RWPE1 (cell line): ENCODE data around the gene GPSM1.

Experiments used
- CTCF ChIA-PET: fragments of 350-600 bp; sonication (Branson Sonifier 250); formaldehyde crosslinking; extraction: SDS; loops from one replicate; lab custom pipeline; 2021; lab: Yijun Ruan, JAX
- POLR2A ChIA-PET: fragments of 400-600 bp; formaldehyde crosslinking; extraction: SDS; loops from one replicate; lab custom pipeline; 2020; ENCODE audit warnings: antibody characterized with exemption; ENCODE audit not compliant: low non-redundant PET; lab: Yijun Ruan, JAX
- DNase-seq: peaks from one replicate; pipeline ENCODE4 v3.0.0; 2012; ENCODE audit warnings: low spot score
- H3K27ac ChIP-seq: fragments of 450-650 bp; 2 replicates; pipeline ENCODE4 v1.5.1; 2017
- TF ChIP-seq, protein P1 (sequence below): fragments of 450-650 bp; conservative IDR thresholded peaks from 2 replicates; pipeline ENCODE4 v1.5.1; 2017; ENCODE audit warnings: low read depth, mild to moderate bottlenecking

The GPSM1 gene

GRCh38 chr9:136342181-136343120, 15.1 kb downstream of the GPSM1 start:
- H3K27ac ChIP-seq = peak overlapping the region; percentile 84
- DNase-seq = peak; percentile 95
- POLR2A ChIA-PET = no interaction called here

DNA sequence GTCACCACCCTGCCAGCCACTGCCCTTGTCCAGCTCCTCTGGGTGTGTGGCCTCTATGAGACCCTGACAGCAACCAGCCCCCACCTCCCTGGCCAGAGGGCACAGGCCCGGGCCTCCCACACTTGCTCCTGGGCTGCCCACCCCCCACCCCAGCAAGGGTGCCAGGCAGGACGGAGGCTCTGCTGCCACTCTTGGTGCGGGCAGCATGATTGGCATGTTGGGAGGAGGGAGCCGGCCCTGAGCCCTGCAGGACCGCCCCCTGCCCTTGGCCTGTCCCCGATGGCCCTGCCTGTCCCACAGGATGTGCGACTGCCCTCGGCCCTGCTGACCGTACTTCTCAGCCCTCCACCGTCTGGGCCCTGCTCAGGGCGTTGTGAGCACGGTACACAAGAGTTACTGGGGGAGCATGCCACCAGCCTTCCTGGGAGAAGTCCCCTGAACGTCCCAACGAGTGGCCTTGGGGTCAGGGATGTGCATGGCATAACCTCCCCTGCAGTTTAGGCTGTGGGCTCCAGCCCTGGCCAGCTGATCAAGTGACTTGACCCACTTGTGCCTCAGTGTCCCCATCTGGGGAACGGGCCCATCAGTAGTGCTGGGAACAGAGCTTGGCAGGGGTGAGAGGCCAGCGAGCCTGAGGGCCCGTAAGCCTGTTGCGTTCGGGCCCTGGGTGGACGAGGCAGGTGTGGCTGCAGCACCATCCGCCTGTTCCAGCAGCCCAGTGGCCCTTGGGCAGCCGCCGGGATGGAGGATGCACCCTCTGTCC, 16.0 kb downstream of the GPSM1 start:
- ChIA-PET CTCF (interaction anchor here (0.6 kb wide), 1 partner anchor 32 kb away, joined by 3 read pairs; no protein-coding TSS in a partner anchor), POLR2A (no interaction called here)
- DNase-seq = no peak
- peak overlapping the region; percentile 84 for H3K27ac ChIP-seq
- TF ChIP-seq, protein P1, sequence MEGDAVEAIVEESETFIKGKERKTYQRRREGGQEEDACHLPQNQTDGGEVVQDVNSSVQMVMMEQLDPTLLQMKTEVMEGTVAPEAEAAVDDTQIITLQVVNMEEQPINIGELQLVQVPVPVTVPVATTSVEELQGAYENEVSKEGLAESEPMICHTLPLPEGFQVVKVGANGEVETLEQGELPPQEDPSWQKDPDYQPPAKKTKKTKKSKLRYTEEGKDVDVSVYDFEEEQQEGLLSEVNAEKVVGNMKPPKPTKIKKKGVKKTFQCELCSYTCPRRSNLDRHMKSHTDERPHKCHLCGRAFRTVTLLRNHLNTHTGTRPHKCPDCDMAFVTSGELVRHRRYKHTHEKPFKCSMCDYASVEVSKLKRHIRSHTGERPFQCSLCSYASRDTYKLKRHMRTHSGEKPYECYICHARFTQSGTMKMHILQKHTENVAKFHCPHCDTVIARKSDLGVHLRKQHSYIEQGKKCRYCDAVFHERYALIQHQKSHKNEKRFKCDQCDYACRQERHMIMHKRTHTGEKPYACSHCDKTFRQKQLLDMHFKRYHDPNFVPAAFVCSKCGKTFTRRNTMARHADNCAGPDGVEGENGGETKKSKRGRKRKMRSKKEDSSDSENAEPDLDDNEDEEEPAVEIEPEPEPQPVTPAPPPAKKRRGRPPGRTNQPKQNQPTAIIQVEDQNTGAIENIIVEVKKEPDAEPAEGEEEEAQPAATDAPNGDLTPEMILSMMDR = no peak

More at GRCh38 chr9:136342181-136343120, 15.1 kb downstream of the GPSM1 start:
- TF ChIP-seq, protein P1 = no peak
- CTCF ChIA-PET = interaction anchor here (0.6 kb wide), 1 partner anchor 31 kb away, joined by 3 read pairs; no protein-coding TSS in a partner anchor

DNA sequence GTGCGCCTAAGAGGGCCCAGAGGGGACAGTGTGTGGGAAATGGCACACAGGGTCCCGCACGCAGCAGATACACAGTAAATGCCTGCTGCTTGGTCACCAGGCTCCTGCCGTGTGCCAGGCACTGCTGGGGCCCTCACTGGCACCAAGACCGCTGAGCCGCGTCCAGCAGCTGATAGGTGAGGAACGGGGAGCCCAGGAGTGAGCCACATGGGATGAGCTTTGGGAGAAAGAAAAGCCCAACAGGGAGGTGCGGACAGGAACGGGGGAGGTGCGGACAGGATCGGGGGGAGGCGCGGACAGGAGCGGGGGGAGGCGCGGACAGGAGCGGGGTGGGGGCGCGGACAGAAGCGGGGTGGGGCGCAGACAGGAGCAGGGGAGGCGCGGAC, 16.5 kb downstream of the GPSM1 start:
- ChIA-PET POLR2A (no interaction called here), CTCF (interaction anchor here (0.6 kb wide), 1 partner anchor 21 kb away, joined by 3 read pairs; no protein-coding TSS in a partner anchor)
- TF ChIP-seq, protein P1 = no peak
- peak overlapping the region; percentile 84 for H3K27ac ChIP-seq
- no peak for DNase-seq

- ChIA-PET POLR2A (interaction anchor here (0.8 to 2.2 kb wide), 2 partner anchors 18 to 69 kb away, joined by 4 to 12 read pairs; no protein-coding TSS in a partner anchor), CTCF (interaction anchor here (0.6 to 3.0 kb wide), 6 partner anchors 16 to 56 kb away, joined by 3 to 23 read pairs (median 4); partner anchors contain the start of gene DNLZ)
- H3K27ac ChIP-seq = peak overlapping the region; percentile 84
- TF ChIP-seq, protein P1 = no peak
- no peak for DNase-seq
Measured at GRCh38 chr9:136344544-136345280, 17.4 kb downstream of the GPSM1 start.

DNA sequence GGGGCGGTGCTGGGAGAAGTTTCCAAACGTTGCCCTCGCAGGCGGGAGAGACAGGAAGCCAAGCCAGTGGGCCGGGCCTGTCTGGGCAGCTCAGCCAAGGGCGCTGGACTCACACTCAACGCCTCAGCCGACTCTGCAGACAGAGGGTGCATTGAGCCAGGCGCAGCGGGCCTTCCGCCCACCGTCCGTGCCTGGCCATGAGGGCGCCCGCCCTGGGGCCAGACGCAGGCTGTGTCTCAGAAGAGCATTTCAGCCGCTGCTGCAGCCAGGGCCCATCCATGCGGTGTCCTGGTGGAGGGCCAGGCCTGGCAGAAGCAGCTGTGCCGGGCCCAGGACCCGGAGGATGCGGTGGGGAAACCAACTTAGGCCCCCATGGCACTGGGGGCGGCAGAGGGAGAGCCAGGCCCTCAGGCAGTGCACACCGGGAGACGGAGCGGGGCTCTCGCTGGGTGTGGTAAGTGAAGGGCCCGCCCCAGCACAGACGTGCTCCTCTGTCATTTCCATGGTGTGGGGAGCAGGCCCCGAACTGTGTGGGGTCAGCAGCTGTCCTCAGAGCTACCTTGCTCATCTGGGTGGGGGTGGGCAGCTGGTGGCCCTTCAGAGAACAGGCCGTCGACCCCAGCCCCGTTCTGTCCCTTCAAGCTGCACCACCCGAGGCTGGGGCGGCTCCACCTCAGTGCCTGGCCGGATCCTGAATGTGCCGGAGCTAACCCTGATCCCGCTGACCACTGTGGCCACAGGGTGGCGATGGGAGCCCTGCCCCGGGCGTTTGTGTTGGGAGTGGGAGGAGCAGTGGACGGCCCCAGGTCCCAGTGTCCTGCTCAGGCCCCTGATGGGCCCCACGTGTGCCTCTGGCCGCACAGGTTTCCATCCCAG, 18.2 kb downstream of the GPSM1 start:
- TF ChIP-seq, protein P1 = no peak; the same call in 1 of the 2 replicates
- ChIA-PET CTCF (interaction anchor here (0.5 to 3.0 kb wide), 18 partner anchors 9 to 842 kb away, joined by 3 to 23 read pairs (median 3); partner anchors contain the start of gene DNLZ), POLR2A (interaction anchor here (0.5 to 2.2 kb wide), 4 partner anchors 10 to 68 kb away, joined by 3 to 12 read pairs (median 4); no protein-coding TSS in a partner anchor)
- H3K27ac ChIP-seq = peak overlapping the region; percentile 84
- DNase-seq = no peak
